Stomach (tissue), 4 donors: ENCODE measurements around the gene UGT1A10.

Experiments
- EP300 ChIP-seq: sonication (generic); formaldehyde crosslinking; IDR thresholded peaks from one replicate; pipeline ENCODE4 v1.6.1; 2017; ENCODE audit warnings: antibody characterized with exemption
- POLR2A ChIP-seq, 4 donors: fragments of 450-650 bp; IDR thresholded peaks; one replicate each; pipeline ENCODE4 v1.6.1; 2016; ENCODE audit warnings: antibody characterized with exemption in 4 of 4, control low read depth in 2 of 4, mild to moderate bottlenecking in 1 of 4, moderate library complexity in 1 of 4
- POLR2AphosphoS5 ChIP-seq, 3 donors: sonication (generic); formaldehyde crosslinking; IDR thresholded peaks; one replicate each; pipeline ENCODE4 v1.6.1; 2016; ENCODE audit warnings: antibody characterized with exemption in 3 of 3
- TF ChIP-seq, protein P1 (sequence below), 7 experiments: fragments of 450-650 bp in 4 of 7; fragments of 200-600 bp in 3 of 7; sonication (generic) in 3 of 7; IDR thresholded peaks; one replicate each; pipeline ENCODE4 v1.5.1; 2016 to 2019; ENCODE audit warnings: antibody characterized with exemption in 7 of 7, control low read depth in 2 of 7, mild to moderate bottlenecking in 1 of 7

DNA sequence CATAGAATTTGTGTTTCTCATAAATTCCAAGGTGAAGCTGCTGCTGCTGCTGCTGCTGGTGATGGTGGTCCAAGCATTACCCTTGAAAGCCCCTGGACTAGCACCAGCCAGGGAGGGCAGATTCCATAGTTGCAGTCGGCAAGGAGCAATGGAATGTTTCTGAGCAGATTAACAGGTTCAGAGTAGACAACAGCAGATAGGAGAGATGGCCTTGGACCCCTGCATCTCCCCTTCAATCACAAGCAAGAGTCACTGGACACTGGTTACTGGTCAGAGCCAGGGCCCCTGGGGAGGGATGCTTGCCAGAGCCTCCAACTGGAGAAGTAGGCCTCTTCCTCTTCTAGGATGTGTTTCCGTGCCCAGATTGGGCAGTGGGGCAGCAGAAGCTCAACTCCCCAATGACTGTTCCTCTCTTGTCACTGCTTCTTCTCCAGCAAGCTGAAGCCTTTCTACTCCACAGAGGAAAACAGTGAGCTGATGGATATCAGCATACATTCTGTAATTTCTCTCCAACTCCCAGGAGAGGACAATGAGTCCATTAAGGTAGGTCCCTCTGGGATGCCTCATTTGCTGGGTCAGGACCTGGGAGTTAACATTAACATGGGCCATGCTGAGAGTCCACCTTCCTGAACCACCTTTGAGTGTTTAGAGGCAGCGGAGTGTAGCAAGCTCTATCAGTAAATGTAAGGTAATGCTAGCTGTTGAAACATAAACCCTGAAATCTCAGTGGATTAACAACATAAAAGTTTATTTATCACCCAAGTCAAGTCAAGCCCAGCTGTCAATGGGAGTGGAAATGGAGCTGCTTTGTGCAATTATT lies 177.2 kb downstream of the UGT1A10 start:
- TF ChIP-seq, protein P1, sequence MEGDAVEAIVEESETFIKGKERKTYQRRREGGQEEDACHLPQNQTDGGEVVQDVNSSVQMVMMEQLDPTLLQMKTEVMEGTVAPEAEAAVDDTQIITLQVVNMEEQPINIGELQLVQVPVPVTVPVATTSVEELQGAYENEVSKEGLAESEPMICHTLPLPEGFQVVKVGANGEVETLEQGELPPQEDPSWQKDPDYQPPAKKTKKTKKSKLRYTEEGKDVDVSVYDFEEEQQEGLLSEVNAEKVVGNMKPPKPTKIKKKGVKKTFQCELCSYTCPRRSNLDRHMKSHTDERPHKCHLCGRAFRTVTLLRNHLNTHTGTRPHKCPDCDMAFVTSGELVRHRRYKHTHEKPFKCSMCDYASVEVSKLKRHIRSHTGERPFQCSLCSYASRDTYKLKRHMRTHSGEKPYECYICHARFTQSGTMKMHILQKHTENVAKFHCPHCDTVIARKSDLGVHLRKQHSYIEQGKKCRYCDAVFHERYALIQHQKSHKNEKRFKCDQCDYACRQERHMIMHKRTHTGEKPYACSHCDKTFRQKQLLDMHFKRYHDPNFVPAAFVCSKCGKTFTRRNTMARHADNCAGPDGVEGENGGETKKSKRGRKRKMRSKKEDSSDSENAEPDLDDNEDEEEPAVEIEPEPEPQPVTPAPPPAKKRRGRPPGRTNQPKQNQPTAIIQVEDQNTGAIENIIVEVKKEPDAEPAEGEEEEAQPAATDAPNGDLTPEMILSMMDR (IDR thresholded peaks at IDR 0.05), result no peak
- TF ChIP-seq POLR2AphosphoS5 (IDR thresholded peaks at IDR 0.05) (no peak), POLR2A (IDR thresholded peaks at IDR 0.05) (no peak), EP300 (no peak)
